ENCODE measurements around the gene CCDC33. TPM values are rescaled to one million over a fixed set of nuclear protein-coding genes. Genes with fewer than 3 reads are reported as not detected.

Gene CCDC33
- total RNA-seq, 1 donor from 2014 or later = not detected

- DNase-seq (ENCODE audit: low read depth in 2 of 2) = no peak
These were observed 22.5 kb downstream of the CCDC33 start for GRCh38 chr15:74258456-74259291.

- no peak for DNase-seq (ENCODE audit: low read depth in 2 of 2)
These were observed 23.1 kb downstream of the CCDC33 start for GRCh38 chr15:74259292-74259648.

- no peak for DNase-seq (ENCODE audit: low read depth in 2 of 2)
These were observed 23.9 kb downstream of the CCDC33 start for GRCh38 chr15:74259821-74260607.

- DNase-seq (ENCODE audit: low read depth in 2 of 2) = no peak
These were observed 24.9 kb downstream of the CCDC33 start for GRCh38 chr15:74261041-74261440.

GRCh38 chr15:74261685-74262084 is 25.6 kb downstream of the CCDC33 start:
- no peak for DNase-seq (ENCODE audit: low read depth in 2 of 2)

GRCh38 chr15:74262151-74262550 is 26.0 kb downstream of the CCDC33 start:
- DNase-seq (ENCODE audit: low read depth in 2 of 2) = no peak

- peak; percentile 11 to 43 for DNase-seq (ENCODE audit: low read depth in 2 of 2)
These were observed 26.5 kb downstream of the CCDC33 start for GRCh38 chr15:74262625-74263024.

- no peak for DNase-seq (ENCODE audit: low read depth in 2 of 2)
These were observed 27.3 kb downstream of the CCDC33 start for GRCh38 chr15:74263466-74263865.

GRCh38 chr15:74264081-74264501 is 28.0 kb downstream of the CCDC33 start:
- DNase-seq (ENCODE audit: low read depth in 2 of 2) = no peak

GRCh38 chr15:74265046-74265639 is 29.0 kb downstream of the CCDC33 start:
- DNase-seq (ENCODE audit: low read depth in 2 of 2) = peak; percentile 15 to 42

GRCh38 chr15:74268020-74268419 is 31.9 kb downstream of the CCDC33 start:
- no peak for DNase-seq (ENCODE audit: low read depth in 2 of 2)

- DNase-seq (ENCODE audit: low read depth in 2 of 2) = no peak
These were observed 33.4 kb downstream of the CCDC33 start for GRCh38 chr15:74269362-74270035.

GRCh38 chr15:74270155-74270554 is 34.0 kb downstream of the CCDC33 start:
- DNase-seq (ENCODE audit: low read depth in 2 of 2) = no peak

GRCh38 chr15:74270854-74271520 is 34.9 kb downstream of the CCDC33 start:
- DNase-seq (ENCODE audit: low read depth in 2 of 2) = no peak

- no peak for DNase-seq (ENCODE audit: low read depth in 2 of 2)
These were observed 36.7 kb downstream of the CCDC33 start for GRCh38 chr15:74272812-74273211.

- no peak for DNase-seq (ENCODE audit: low read depth in 2 of 2)
These were observed 38.4 kb downstream of the CCDC33 start for GRCh38 chr15:74274470-74275038.

- DNase-seq (ENCODE audit: low read depth in 2 of 2) = no peak
These were observed 39.8 kb downstream of the CCDC33 start for GRCh38 chr15:74275957-74276356.

GRCh38 chr15:74276560-74276959 is 40.4 kb downstream of the CCDC33 start:
- DNase-seq (ENCODE audit: low read depth in 2 of 2) = no peak

- no peak for DNase-seq (ENCODE audit: low read depth in 2 of 2)
These were observed 41.2 kb downstream of the CCDC33 start for GRCh38 chr15:74277242-74277810.

GRCh38 chr15:74278207-74278606 is 42.1 kb downstream of the CCDC33 start:
- no peak for DNase-seq (ENCODE audit: low read depth in 2 of 2)
